Right lobe of liver (tissue), 6 donors: ENCODE results near the gene HPSE2. TPM values are rescaled to one million over a fixed set of nuclear protein-coding genes. Genes with fewer than 3 reads are reported as not detected.
"Not testable (repeated sequence)": the region's sequence is repeated elsewhere in the genome, so short reads cannot be mapped to it uniquely, and the experiment has no call there.

Experiments used
- ATAC-seq, 4 donors: fragments of 200-7000 bp; cut with Tn5 transposase; one replicate each; pipeline ENCODE4 v1.9.1; 2020; ENCODE audit warnings: mild to moderate bottlenecking in 4 of 4, moderate library complexity in 4 of 4
- DNase-seq, 3 donors: peaks; one replicate each; pipeline ENCODE4 v3.0.0-alpha.2; 2020
- H3K27ac ChIP-seq, 3 donors: fragments of 200-600 bp; one replicate each; pipeline ENCODE4 v1.8.0; 2022
- H3K27me3 ChIP-seq, 2 donors: fragments of 200-600 bp; one replicate each; pipeline ENCODE4 v1.8.0; 2022
- H3K36me3 ChIP-seq, 4 donors: fragments of 200-600 bp; sonication (generic) in 1 of 4; one replicate each; pipeline versions ENCODE4 v1.5.1 to v1.8.0; 2017 to 2022; ENCODE audit warnings: control low read depth in 1 of 4
- H3K4me1 ChIP-seq, 4 donors: fragments of 200-600 bp; sonication (generic) in 1 of 4; one replicate each; pipeline versions ENCODE4 v1.5.1 to v1.8.0; 2017 to 2022; ENCODE audit warnings: control low read depth in 1 of 4
- H3K4me3 ChIP-seq, 3 donors: fragments of 200-600 bp; one replicate each; pipeline ENCODE4 v1.8.0; 2022
- H3K9me3 ChIP-seq, 4 donors: fragments of 200-600 bp; sonication (generic) in 1 of 4; one replicate each; pipeline versions ENCODE4 v1.5.1 to v1.8.0; 2017 to 2022; ENCODE audit warnings: control low read depth in 1 of 4
- POLR2A ChIP-seq: fragments of 450-650 bp; IDR thresholded peaks from one replicate; pipeline ENCODE4 v1.6.1; 2017; ENCODE audit warnings: antibody characterized with exemption, mild to moderate bottlenecking
- WGBS: methylation state at CpG from one replicate; pipeline ENCODE4 v1.1.6; 2018; ENCODE audit warnings: low coverage, low lambda C conversion rate; ENCODE audit not compliant: insufficient coverage; ENCODE audit errors: missing lambda C conversion rate; 5-methylcytosine and 5-hydroxymethylcytosine counted together
- intact Hi-C, 2 donors: fragments of 100-400 bp; cut with DNase I; formaldehyde crosslinking; loops; one replicate each; pipeline versions ENCODE4 v1.11.2 to v1.14.1; 2022
- total RNA-seq, 6 experiments: library from RNA; depleted of rRNA in 2 of 6; stranded (reverse); fragments of >200 nt in 2 of 6; fragmentation: NEBNext Ultra II Directional in 3 of 6; extraction: Animal tissue kit (Norgen Biotek cat#: 25700) in 3 of 6; gene quantifications; one replicate each; pipeline versions ENCODE4 v1.1.0 to v1.2.4, GENCODE V29; 2016 to 2023
- TF ChIP-seq, protein P1 (sequence below), 4 donors: fragments of 200-600 bp in 3 of 4; fragments of 450-650 bp in 1 of 4; IDR thresholded peaks; one replicate each; pipeline versions ENCODE4 v1.5.1 to v1.8.0; 2016 to 2022; ENCODE audit warnings: antibody characterized with exemption in 4 of 4, mild to moderate bottlenecking in 2 of 4
- donor health status: DM: no; HTN: yes; CAD: no.
- donor health status: DM: no; HTN: no; CAD: no.
- donor health status: DM: no; HTN: no; CAD: no.
- donor health status: DM: no; HTN: yes; CAD: no.
- donor health status: DM: no; HTN: yes; CAD: no.

The HPSE2 gene
- total RNA-seq, 6 experiments from 2014 or later = not detected

DNA sequence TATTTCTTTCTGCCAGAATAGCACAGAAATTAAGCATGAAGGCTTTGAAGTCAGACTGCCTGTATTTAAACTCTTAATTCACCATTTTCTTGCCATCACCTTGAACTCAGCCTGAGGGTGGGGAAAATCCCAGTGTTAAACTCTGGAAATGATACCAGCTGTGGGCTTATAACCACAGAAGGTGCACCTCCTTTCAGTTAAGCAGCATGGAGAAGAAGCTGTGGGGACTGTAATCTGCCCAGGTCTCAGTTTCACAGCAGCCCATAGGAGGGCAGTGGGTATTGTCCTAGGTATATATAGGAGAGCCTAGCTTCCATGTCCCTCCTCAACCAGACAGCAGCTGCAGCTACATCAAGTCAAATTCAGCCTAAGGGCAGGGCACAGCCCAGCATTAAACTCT is 241.6 kb downstream of the HPSE2 start:
- no peak overlapping the region for H3K4me3 ChIP-seq
- ATAC-seq = no peak
- no peaks in the 10 kb centered on the region for H3K4me1 ChIP-seq
- no peak for TF ChIP-seq POLR2A
- TF ChIP-seq, protein P1, sequence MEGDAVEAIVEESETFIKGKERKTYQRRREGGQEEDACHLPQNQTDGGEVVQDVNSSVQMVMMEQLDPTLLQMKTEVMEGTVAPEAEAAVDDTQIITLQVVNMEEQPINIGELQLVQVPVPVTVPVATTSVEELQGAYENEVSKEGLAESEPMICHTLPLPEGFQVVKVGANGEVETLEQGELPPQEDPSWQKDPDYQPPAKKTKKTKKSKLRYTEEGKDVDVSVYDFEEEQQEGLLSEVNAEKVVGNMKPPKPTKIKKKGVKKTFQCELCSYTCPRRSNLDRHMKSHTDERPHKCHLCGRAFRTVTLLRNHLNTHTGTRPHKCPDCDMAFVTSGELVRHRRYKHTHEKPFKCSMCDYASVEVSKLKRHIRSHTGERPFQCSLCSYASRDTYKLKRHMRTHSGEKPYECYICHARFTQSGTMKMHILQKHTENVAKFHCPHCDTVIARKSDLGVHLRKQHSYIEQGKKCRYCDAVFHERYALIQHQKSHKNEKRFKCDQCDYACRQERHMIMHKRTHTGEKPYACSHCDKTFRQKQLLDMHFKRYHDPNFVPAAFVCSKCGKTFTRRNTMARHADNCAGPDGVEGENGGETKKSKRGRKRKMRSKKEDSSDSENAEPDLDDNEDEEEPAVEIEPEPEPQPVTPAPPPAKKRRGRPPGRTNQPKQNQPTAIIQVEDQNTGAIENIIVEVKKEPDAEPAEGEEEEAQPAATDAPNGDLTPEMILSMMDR (IDR thresholded peaks at IDR 0.05) = no peak
- intact Hi-C loops = no loop called here
- DNase-seq = no peak
- H3K27ac ChIP-seq = no peak overlapping the region
- H3K36me3 ChIP-seq = no peaks in the 10 kb centered on the region
- H3K9me3 ChIP-seq = no peaks in the 10 kb centered on the region
- H3K27me3 ChIP-seq = no peaks in the 10 kb centered on the region

DNA sequence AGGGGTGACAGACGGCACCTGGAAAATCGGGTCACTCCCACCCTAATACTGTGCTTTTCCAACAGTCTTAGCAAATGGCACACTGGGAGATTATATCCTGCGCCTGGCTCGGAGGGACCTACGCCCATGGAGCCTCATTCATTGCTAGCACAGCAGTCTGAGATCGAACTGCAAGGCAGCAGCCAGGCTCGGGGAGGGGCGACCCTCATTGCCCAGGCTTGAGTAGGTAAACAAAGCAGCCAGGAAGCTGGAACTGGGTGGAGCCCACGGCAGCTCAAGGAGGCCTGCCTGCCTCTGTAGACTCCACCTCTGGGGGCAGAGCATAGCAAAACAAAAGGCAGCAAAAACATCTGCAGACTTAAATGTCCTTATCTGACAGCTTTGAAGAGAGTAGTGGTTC is 251.9 kb downstream of the HPSE2 start:
- ATAC-seq, intact Hi-C loops, H3K27me3 ChIP-seq, H3K27ac ChIP-seq, DNase-seq, H3K9me3 ChIP-seq, H3K36me3 ChIP-seq, H3K4me1 ChIP-seq, H3K4me3 ChIP-seq: not testable (repeated sequence)
- 60% methylated on average over 2 of the region's 9 CpGs for WGBS

DNA sequence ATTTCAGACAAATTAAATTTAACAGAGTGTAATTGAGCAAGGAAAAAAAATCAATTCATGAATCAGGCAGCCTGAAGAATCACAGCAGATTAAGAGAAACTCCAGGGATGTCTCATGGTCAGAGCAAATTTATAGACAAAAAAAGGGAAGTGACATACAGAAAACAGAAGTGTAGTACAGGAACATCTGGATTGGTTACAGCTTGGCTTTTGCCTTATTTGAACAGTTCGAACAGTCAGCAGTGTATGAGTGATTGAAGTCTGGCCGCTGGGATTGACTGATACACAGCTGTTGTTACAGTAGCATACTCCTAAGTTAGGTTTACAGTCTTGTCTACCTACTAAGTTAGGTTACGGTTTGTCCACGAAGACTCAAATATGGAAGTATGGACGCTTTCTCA is 255.3 kb downstream of the HPSE2 start:
- no peaks in the 10 kb centered on the region for H3K9me3 ChIP-seq
- no peak for ATAC-seq

GRCh38 chr10:98971464-98971863 is 264.2 kb downstream of the HPSE2 start:
- DNase-seq (no peak), ATAC-seq (no peak)
- H3K4me1 ChIP-seq = no peaks in the 10 kb centered on the region
- H3K27me3 ChIP-seq = no peaks in the 10 kb centered on the region
- intact Hi-C loops = no loop called here
- 29% methylated on average over 2 of the region's 2 CpGs for WGBS
- no peak overlapping the region for H3K4me3 ChIP-seq
- H3K27ac ChIP-seq = no peak overlapping the region
- H3K36me3 ChIP-seq = no peaks in the 10 kb centered on the region
- no peaks in the 10 kb centered on the region for H3K9me3 ChIP-seq
- no peak for TF ChIP-seq POLR2A
- TF ChIP-seq, protein P1 (IDR thresholded peaks at IDR 0.05) = no peak

More for the DNA sequence above, 255.3 kb downstream of the HPSE2 start:
- Histone ChIP-seq H3K27me3 (no peaks in the 10 kb centered on the region), H3K4me1 (no peaks in the 10 kb centered on the region), H3K4me3 (no peak overlapping the region), H3K36me3 (no peaks in the 10 kb centered on the region), H3K27ac (no peak overlapping the region)
- TF ChIP-seq, protein P1 (IDR thresholded peaks at IDR 0.05) = no peak
- no peak for TF ChIP-seq POLR2A
- DNase-seq = no peak
- WGBS = 51% methylated on average over 5 of the region's 5 CpGs
- intact Hi-C loops = no loop called here

DNA sequence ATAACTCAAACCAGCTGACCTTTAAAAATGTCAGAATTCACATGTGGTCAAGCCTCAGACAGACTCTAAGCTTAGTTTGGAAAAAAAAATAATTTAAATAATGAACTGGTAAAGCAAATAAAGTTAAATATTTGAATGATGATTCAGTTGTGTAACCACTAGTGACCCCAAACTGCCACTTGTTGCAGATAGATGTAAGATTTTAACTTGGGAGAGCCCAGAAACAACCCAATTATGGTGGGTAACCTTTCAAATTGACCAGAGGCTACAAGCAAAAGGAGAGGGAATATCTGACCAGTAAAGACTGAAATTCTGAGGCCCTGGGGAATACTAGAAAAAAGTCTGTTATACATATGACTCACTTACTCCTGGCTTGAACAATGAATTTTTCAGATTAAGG is 268.1 kb downstream of the HPSE2 start:
- TF ChIP-seq POLR2A = no peak
- TF ChIP-seq, protein P1 (IDR thresholded peaks at IDR 0.05) = no peak
- H3K36me3 ChIP-seq = no peaks in the 10 kb centered on the region
- no peaks in the 10 kb centered on the region for H3K4me1 ChIP-seq
- ATAC-seq (no peak), DNase-seq (no peak)
- H3K27ac ChIP-seq = no peak overlapping the region
- intact Hi-C loops = no loop called here
- no peaks in the 10 kb centered on the region for H3K9me3 ChIP-seq
- no peak overlapping the region for H3K4me3 ChIP-seq
- no peaks in the 10 kb centered on the region for H3K27me3 ChIP-seq
